GM18907 (cell line): ENCODE measurements around the gene SALL2.
A peak's percentile ranks its signal among the peaks of the same experiment; 100 is the strongest.

Source experiments
- ATAC-seq: cut with Tn5 transposase; IDR thresholded peaks from one replicate; pipeline ENCODE4 v1.9.1; 2021; ENCODE audit warnings: mild to moderate bottlenecking, moderate library complexity; ENCODE audit not compliant: unreplicated experiment

Gene SALL2

GRCh38 chr14:21528381-21529348 is 2.5 kb upstream of the SALL2 start:
- ATAC-seq = no peak

DNA sequence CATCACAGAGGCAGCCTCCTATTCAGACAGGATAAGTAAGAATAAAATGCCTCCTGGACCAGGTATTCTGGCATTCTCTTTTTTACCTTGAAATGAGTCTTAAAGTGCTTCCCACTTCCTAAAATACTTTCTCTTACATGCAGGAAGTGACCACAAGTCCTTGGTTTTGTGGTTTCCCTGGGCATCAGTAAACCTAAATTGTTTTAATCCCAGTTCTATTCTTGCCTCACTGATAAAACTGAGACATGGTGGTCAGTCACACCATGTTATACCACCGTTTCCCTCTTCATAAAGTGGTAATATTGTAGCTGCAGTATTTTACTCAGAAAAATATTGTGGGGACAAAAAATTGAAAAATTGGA is 1.2 kb upstream of the SALL2 start:
- ATAC-seq = no peak

- ATAC-seq = no peak
Measured at GRCh38 chr14:21526672-21527317, 649 bp upstream of the SALL2 start.

- ATAC-seq = no peak
Measured at GRCh38 chr14:21525571-21525961, 580 bp downstream of the SALL2 start.

GRCh38 chr14:21524575-21525490 is 1.3 kb downstream of the SALL2 start:
- ATAC-seq = no peak

DNA sequence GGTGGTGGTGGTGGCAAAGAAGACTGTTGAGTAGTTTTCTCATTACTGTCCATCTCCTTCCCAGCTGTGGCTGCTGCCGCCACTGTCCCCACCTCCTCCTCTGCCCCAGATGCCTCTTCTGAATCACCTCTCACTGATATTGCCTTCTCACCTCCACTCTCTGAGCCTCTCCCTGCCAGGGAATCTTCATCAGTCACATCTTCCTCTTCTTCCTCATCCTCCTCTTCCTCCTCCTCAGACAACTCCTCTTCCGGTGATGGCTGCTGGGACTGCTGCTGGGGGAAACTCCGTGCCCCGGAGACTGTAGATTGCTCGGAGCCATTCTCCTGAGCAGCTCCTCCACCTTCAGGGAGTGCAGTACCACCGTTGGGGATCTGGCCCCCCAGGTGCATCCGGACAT is 2.9 kb downstream of the SALL2 start:
- ATAC-seq = no peak

- no peak for ATAC-seq
Measured at GRCh38 chr14:21521501-21521900, 4.6 kb downstream of the SALL2 start.

GRCh38 chr14:21520767-21521166 is 5.4 kb downstream of the SALL2 start:
- no peak for ATAC-seq

- no peak for ATAC-seq
Measured at GRCh38 chr14:21518725-21519124, 7.4 kb downstream of the SALL2 start.

- no peak for ATAC-seq
Measured at GRCh38 chr14:21514341-21514740, 11.8 kb downstream of the SALL2 start.

- peak; percentile 98 for ATAC-seq
Measured at GRCh38 chr14:21510735-21511657, 15.2 kb downstream of the SALL2 start, which contains the start of gene METTL3. Gene METTL3, minus strand, starts transcription at chr14:21511340. Its CDS starts 117 bp downstream, at chr14:21511223.

GRCh38 chr14:21509432-21510143 is 16.6 kb downstream of the SALL2 start:
- no peak for ATAC-seq

DNA sequence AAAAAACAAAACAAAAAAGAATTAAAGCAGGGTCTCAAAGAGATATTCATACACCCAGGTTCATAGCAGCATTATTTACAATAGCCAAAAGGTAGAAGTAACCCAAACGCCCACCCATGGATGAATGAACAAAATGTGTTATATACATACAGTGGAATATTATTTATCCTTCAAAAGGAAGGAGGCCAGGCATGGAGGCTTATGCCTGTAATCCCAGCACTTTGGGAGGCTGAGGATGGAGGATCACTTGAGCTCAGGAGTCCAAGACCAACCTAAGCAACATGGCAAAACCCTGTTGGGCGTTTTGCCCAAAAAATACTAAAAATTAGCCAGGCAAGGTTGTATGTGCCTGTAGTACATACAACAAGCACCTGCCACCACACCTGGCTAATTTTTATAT is 19.6 kb downstream of the SALL2 start:
- ATAC-seq = no peak

- peak; percentile 81 for ATAC-seq
Measured at GRCh38 chr14:21505012-21505553, 21.1 kb downstream of the SALL2 start.

GRCh38 chr14:21503376-21503775 is 22.8 kb downstream of the SALL2 start:
- no peak for ATAC-seq

DNA sequence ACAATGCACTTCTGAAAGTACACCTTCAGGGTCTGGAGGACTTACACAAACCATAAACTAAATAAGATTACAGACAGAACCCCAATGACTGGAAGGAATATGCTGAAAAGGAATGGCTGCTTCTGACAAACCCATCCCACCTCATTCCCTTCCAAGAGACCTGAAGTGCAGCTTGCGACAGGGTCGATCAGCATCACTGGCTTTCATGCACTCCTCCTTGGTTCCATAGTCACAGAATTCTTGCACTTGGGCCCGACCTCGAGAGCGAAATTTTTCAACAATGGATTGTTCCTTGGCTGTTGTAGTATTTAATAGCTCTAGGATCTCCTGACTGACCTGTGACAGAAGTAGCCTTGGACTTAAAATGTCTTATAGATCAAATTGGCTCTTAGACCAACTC is 24.6 kb downstream of the SALL2 start:
- ATAC-seq = no peak

DNA sequence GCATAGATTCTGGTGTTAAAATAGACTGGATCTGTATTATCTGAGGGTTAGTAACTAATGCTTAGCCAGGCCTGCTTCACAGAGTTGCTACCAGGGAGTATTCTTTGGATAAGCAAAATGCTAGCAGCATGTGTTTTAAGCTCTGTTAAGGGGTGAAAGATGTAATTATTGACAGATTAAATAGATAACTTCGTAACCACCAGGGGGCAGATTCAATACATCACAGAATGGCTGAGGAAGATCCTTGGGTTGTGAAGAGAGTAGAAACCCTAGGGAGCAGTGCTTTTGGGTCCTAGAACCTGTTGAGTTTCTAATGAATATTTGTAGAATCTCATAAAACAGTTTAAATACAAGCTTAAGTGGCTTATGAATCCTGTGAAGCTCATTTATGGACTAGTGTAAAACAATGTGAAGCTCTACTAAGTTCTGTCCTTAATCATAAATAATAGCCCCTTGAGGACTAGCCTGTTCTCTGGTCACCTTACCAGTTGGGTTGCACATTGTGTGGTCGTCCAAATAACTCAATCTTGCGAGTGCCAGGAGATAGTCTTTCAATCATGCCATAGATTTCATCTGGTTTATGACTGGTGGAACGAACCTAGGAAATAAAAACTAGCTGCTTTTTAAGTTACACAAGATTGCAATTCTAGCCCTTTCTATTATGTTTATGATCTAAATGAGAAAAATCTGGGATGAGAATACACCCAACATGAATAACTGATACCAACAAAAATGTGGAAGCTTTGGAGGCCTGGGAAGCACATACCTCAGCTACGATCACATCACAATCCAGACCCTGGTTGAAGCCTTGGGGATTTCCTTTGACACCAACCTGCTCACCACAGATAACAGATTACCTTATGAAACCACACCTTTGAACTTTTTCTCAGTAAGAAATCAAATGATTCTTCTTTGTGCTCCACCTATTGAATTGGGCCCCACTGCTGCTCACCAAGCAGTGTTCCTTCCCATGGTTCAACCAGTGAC is 27.3 kb downstream of the SALL2 start:
- no peak for ATAC-seq

- no peak for ATAC-seq
Measured at GRCh38 chr14:21496453-21496852, 29.7 kb downstream of the SALL2 start.
